Mammary epithelial cell (primary cell): ENCODE data around the gene TENM4.

ENCODE experiments used
- CTCF ChIP-seq, 2 donors: IDR thresholded peaks in 1 of 2; conservative IDR thresholded peaks in 1 of 2; 2 replicates each; pipeline ENCODE4 v1.5.1; 2011 to 2012; ENCODE audit warnings: inconsistent platforms in 2 of 2, low read length in 2 of 2, mild to moderate bottlenecking in 2 of 2, control low read depth in 1 of 2, low read depth in 1 of 2; ENCODE audit not compliant: insufficient read depth in 1 of 2; ENCODE audit errors: extremely low read depth in 1 of 2
- EZH2 ChIP-seq: IDR thresholded peaks from 2 replicates; pipeline ENCODE4 v1.6.1; 2012; ENCODE audit warnings: low read length, inconsistent platforms, borderline replicate concordance

GRCh38 chr11:79028225-79028624, 412.6 kb downstream of the TENM4 start:
- TF ChIP-seq EZH2 = no peak
- TF ChIP-seq CTCF (conservative IDR thresholded peaks at IDR 0.05 in 1 of 2, IDR thresholded peaks at IDR 0.05 in 1 of 2; ENCODE audit: extremely low read depth in 1 of 2, insufficient read depth in 1 of 2, low read depth in 1 of 2, low read length in 2 of 2) = no peak
